GM18507 (cell line): ENCODE results near the gene SERPINA9.
"Not testable (repeated sequence)": the region's sequence is repeated elsewhere in the genome, so short reads cannot be mapped to it uniquely, and the experiment has no call there.

ENCODE experiments used
- DNase-seq: peaks from one replicate; pipeline ENCODE4 v3.0.0; 2011; ENCODE audit warnings: low read depth; ENCODE audit not compliant: insufficient read length; ENCODE audit errors: extremely low spot score
- FAIRE-seq: peaks from 2 replicates; lab custom pipeline; 2011; peaks lifted over from hg19 to GRCh38; lab: Jason Lieb, UNC

SERPINA9 gene

DNA sequence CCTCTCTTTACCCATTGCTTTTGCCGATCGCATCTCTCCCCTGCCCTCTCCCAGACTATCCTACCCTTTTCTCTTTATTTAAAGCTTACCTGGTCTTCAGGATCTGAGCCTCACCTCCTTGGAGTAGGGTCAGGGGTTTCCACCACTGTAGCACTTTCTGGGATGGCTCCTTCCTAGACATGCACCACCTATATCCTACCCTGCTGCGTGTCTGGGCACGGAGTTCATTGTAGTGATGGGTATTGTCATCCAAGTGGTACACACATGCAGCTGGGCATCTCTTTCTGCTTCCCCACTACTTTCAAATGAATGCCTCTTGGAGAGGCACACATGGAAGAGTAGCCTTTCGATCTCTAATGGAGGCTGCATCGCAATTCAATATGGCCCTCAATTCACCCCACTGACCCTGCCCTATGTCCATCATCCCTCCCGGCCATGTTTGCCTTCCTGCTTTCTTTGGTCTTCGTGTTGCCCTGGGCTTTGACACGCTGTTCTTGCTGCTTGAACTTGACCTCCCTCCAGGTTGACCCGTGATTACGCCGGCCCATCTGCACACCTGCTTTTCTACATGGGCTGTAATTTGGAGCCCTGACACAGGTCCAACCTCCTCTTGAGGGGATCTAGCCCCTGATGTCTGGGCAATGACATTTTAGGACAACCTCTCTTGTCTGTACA, 34.3 kb downstream of the SERPINA9 start:
- DNase-seq (no peak), FAIRE-seq (no peak)

DNA sequence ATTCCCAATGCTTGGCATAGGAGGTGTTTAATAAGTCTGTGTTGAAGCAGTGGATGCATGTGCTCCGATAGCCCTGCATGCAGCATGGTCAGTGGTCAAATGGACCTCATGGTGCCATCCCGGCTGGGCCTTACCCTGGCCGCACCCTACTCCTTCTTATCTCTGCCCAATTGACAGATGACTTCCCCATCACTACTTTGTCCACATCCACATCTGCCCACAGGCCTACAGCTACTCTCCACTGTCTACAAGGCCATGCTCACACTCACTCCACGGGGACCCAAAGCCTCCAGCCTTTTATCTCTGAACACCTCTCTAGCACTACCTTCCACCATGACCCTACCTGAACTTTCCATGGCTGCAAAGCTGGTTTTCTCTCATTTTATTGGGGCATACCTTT, 34.9 kb downstream of the SERPINA9 start:
- FAIRE-seq = no peak
- no peak for DNase-seq

DNA sequence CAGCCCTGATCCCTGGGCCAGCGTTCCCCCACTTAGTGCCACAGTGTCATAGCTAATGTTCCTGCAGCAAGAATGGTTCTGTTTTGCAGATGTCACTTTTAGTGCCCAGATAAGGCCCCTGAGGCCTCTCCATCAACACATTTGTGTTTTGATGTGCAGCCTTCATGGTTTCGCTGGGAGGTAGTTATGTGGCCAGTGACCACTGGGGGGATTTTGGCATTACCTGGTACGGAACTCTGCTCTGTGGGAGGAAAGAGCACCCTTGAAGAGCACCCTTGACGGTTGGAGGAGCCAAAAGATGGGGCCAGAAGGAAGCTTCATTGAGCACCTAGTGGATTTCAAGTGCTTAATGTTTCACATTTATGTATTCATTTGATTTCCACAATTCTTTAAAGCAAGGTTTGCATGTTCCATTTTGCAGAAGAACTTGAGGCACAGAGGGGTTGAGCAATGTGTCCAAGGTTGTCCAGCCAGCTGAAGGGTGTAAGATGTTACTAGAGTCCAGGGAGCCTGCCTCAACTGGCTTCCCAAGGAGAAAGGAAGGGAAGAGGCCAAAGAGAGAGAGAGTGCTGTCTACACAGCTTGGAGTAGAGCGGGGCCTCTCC, 36.4 kb downstream of the SERPINA9 start:
- DNase-seq = no peak
- FAIRE-seq = no peak

DNA sequence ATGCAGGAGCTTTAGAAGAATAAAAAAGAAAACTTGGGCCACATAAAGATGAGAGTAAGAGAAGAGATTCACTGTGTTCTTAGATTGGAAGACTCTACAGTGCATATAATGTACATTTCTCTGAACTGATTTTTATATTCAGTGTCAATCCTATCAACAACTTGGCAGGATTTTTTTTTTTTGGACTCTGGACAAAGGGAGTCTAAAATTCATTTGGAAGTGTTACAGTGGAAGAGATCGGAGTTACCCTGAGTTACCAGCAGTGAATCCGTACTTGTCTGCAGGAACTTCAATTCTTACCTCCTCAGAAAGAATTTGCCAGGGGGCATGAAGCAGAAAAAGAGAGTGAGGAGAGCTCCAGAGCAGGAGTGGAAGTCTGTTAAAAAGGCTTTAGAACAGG, 47.4 kb downstream of the SERPINA9 start:
- no peak for DNase-seq
- FAIRE-seq = no peak

DNA sequence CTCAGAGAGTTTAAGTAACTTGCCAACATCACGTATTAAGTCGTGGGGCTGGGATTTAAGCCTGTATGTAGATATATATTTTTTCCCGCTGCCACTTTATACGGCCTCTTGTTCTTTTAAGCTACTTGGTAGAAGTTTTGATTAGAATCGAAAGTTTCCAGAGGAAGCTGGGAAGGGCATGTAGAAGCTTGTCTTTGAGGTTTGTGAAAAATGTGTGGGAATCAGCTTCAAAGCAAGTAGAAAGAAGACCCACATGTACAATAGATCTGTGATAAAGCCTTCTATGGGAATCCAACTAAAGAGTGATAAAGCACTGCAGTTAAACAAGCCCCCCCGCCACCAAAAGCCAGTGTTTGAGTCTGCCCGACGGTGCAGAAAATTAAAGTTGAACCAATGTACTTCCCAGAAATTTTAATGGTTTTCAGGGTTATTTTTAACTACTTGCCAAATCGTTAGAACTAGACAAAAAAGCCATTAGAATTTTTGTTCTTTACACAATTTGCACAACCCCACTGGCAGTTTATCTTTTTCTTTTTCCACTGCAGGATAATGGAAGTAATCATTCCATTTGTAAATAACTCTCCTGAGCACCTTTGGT, 48.9 kb downstream of the SERPINA9 start:
- DNase-seq (no peak), FAIRE-seq (no peak)

DNA sequence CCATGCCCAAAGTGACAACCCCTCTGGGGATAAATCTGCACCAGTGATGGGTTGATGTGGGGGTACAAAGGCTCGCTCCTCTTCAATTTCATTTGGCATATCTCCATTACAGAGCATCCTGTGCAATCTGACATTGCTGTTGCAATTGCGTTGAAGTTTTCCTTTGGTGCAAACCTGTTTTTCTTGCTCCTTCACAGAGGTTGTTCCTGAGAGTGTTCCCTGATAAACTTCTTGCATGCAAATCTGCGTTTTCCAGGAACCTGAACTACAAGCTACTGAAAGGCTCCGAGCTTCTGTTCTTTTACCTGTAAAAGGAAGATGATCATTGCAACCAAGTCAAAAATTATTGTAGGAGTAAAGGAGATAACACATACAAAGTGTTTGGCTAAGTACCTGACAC, 49.5 kb downstream of the SERPINA9 start:
- DNase-seq (no peak), FAIRE-seq (no peak)

DNA sequence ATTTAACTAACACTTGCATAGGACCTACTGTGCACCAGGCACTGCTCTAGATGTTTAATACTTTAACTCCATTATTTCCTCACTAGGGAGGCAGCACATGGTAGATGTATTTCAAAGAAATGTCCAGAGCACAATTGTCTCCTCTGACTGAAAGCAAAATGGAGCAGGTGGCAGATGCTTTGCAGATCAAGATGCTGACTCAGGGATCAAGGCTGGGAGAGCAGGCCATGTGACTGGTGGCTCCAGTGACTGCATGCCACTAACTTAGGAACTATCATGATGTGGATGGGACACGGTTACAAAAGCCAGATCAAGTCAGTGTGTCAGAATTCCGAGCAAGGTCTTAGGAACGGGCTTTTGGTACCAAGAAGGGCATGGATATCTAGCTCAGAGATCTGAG, 51.6 kb downstream of the SERPINA9 start:
- no peak for DNase-seq
- no peak for FAIRE-seq

DNA sequence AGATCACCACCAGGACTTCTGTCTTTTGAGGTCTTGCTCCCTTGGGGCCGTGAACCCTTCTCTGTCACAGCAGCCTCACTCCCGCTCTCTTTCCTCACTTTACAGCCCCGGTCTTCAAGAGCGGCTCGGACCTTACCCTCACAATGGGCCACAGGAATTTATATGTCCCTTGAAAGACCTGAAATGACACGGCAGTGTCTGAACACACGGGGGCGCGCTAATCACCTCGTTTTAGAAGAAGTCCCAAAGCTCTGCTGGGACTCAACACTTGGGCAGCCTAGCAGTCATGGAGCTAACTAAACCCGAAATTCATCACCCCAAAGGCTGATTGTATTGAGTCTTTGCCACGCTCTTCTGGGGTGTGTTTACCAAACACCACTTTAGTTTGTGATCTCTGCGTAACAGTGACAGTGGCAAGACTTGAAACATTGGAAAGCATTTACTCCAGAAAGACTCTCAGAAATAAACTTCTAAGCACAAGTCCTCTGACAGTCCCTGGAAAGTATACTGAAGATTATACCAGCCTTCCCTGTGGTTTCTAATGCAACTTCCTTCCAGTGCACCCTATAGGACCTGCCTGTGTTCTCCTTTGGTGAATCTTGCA, 52.4 kb downstream of the SERPINA9 start:
- DNase-seq (no peak), FAIRE-seq (peak; percentile 84)

DNA sequence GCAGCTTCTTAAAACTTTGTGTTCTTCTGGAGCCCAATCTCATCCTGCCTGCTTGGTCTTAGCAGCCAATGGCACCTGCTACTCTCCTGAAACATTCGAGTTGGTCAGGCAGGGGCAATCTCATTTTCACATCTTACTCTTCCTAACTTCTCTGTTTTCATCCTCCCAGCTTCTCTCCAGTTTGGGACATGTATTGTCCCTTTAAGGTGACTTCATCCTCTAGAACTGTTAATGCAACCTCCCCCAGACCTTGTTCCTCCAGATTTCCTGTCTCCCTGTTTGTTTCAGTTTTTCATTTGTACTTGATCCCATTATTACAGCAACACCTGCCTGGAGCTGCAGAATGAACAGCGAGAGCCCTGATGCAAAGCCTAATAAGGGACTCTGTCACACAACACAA, 54.7 kb downstream of the SERPINA9 start:
- FAIRE-seq (no peak), DNase-seq (no peak)

DNA sequence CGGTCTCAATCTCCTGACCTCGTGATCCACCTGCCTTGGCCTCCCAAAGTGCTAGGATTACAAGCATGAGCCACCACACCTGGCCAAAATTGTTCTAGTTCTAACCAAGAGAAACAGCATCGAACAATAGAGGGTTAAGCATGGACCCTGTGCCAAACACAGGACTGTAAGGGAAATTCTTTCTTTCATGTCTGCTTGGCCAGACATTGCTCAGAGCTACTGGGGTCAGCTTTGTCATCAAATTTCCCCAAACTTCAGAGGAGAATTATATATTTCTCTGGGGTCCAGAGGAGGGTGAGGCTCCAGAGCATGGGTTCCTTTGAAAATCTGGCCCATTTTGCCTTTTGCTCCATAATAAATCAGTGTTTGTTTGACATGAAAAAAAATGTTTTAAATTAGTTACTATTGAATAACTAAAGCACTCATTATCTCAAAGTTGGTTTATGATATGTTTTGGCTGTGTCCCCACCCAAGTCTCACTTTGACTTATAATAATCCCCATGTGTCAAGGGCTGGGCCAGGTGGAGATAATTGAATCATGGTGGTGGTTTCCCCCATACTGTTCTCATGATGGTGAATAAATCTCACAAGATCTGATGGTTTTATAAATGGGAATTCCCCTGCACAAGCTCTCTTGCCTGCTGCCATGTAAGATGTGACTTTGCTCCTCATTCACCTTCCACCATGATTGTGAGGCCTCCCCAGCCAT, 58.3 kb downstream of the SERPINA9 start:
- FAIRE-seq, DNase-seq: not testable (repeated sequence)
